Peyer's patch (tissue), 4 donors: Measurements from ENCODE around the gene FBXW5.
A peak's percentile ranks its signal among the peaks of the same experiment; 100 is the strongest.

Experiments
- POLR2A ChIP-seq, 2 donors: fragments of 450-650 bp; IDR thresholded peaks; one replicate each; pipeline ENCODE4 v1.5.1; 2017; ENCODE audit warnings: antibody characterized with exemption in 2 of 2, mild to moderate bottlenecking in 2 of 2, moderate library complexity in 2 of 2
- TF ChIP-seq, protein P1 (sequence below), 6 experiments: fragments of 450-650 bp in 4 of 6; fragments of 200-600 bp in 2 of 6; sonication (generic) in 1 of 6; IDR thresholded peaks; one replicate each; pipeline ENCODE4 v1.5.1; 2017 to 2019; ENCODE audit warnings: antibody characterized with exemption in 6 of 6, mild to moderate bottlenecking in 3 of 6, moderate library complexity in 1 of 6

DNA sequence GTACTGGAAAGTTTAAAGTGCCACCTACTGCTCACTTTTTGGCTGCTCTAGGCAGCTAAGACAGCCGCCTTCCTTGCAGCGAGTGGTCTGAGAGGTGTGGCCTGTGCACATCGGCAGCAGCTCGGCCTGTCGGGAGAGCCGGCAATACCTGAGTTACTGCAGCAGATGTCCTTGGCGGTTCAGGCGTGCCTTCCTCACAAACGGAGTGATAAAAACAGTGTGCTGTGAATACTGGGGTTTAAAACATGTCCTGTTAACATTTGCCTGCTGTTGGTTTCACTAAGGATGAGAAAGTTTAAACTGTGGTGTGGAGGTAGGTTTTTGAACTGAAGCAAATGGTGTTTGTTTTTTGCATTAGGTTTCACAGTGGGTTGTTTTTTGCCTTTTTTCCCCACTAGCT, 45.3 kb downstream of the FBXW5 start:
- TF ChIP-seq, protein P1, sequence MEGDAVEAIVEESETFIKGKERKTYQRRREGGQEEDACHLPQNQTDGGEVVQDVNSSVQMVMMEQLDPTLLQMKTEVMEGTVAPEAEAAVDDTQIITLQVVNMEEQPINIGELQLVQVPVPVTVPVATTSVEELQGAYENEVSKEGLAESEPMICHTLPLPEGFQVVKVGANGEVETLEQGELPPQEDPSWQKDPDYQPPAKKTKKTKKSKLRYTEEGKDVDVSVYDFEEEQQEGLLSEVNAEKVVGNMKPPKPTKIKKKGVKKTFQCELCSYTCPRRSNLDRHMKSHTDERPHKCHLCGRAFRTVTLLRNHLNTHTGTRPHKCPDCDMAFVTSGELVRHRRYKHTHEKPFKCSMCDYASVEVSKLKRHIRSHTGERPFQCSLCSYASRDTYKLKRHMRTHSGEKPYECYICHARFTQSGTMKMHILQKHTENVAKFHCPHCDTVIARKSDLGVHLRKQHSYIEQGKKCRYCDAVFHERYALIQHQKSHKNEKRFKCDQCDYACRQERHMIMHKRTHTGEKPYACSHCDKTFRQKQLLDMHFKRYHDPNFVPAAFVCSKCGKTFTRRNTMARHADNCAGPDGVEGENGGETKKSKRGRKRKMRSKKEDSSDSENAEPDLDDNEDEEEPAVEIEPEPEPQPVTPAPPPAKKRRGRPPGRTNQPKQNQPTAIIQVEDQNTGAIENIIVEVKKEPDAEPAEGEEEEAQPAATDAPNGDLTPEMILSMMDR (IDR thresholded peaks at IDR 0.05), result peak in 1 of 6 experiments; percentile 20
- no peak for TF ChIP-seq POLR2A (IDR thresholded peaks at IDR 0.05)
